ENCODE data around the gene TTC34.

TTC34 gene

DNA sequence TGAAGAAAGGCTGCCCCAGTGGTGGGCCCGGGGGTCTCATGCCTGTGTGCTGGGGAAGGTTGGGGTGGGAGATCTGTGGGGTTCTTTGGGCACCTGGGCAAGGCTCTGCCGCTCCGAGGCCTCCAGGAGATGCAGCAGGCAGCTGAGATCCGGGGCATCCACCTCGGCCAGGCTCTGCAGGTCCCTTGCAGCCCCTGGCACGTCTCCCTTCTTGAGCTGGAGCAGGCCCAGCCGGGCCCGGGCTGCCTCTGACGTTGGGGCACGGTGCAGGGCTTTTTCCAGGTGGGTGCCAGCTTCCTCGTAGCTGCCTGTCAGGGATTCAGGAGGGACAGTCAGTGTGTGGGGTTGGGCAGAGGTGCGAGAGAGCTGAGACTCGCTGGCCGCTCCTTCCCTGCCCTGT is 157.3 kb downstream of the TTC34 start:
- no peak for DNase-seq (ENCODE audit: extremely low read depth, insufficient read length)
- TF ChIP-seq CTCF (IDR thresholded peaks at IDR 0.05; ENCODE audit: insufficient read depth, low read length, poor library complexity, severe bottlenecking) = no peak
- no peaks in the 10 kb centered on the region for H3K27me3 ChIP-seq (replicated peaks; ENCODE audit: control insufficient read depth, insufficient read depth, low read length)
- no peaks in the 10 kb centered on the region for H3K36me3 ChIP-seq (ENCODE audit: control insufficient read depth, insufficient read depth, low read length)
- H3K4me3 ChIP-seq (replicated peaks; ENCODE audit: low read depth, low read length) = no peak overlapping the region

- Histone ChIP-seq H3K4me3 (replicated peaks; ENCODE audit: low read depth, low read length) (0 out of 2 replicates have a peak overlapping the region, but pooled peaks have one; percentile 19), H3K27me3 (replicated peaks; ENCODE audit: control insufficient read depth, insufficient read depth, low read length) (no peaks in the 10 kb centered on the region), H3K36me3 (ENCODE audit: control insufficient read depth, insufficient read depth, low read length) (no peaks in the 10 kb centered on the region)
- TF ChIP-seq CTCF (IDR thresholded peaks at IDR 0.05; ENCODE audit: insufficient read depth, low read length, poor library complexity, severe bottlenecking) = peak; percentile 23
- DNase-seq (ENCODE audit: extremely low read depth, insufficient read length) = no peak
Observed at GRCh38 chr1:2643414-2644077, 157.9 kb downstream of the TTC34 start.

GRCh38 chr1:2642560-2643413 is 158.7 kb downstream of the TTC34 start:
- peak; percentile 89 for DNase-seq (ENCODE audit: extremely low read depth, insufficient read length)
- Histone ChIP-seq H3K4me3 (replicated peaks; ENCODE audit: low read depth, low read length) (peak overlapping the region; percentile 82), H3K36me3 (ENCODE audit: control insufficient read depth, insufficient read depth, low read length) (no peaks in the 10 kb centered on the region), H3K27me3 (replicated peaks; ENCODE audit: control insufficient read depth, insufficient read depth, low read length) (no peaks in the 10 kb centered on the region)
- TF ChIP-seq CTCF (IDR thresholded peaks at IDR 0.05; ENCODE audit: insufficient read depth, low read length, poor library complexity, severe bottlenecking) = no peak

DNA sequence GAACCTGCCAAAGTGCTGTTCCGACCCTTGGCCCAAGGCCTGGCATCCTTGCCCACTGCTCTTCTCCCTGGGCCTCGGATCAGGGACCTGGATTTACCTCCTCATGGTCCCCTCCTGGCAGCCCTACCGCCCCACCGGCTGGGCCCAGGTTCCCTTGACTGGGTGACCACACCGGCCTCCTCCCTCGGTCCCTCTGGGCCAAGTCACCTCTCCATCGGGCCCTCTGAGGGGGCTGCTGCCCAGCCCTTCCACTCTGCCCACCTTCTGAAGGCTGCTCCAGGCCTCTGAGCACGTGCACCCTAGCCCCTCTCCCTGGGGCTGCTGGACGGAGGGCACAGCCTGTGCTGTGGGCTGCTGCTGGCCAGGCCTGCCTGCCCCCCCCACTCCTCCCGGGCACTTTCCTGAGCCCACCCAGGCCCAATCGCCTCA is 159.3 kb downstream of the TTC34 start:
- TF ChIP-seq CTCF (IDR thresholded peaks at IDR 0.05; ENCODE audit: insufficient read depth, low read length, poor library complexity, severe bottlenecking) = no peak
- H3K27me3 ChIP-seq (replicated peaks; ENCODE audit: control insufficient read depth, insufficient read depth, low read length) = no peaks in the 10 kb centered on the region

GRCh38 chr1:2641381-2642130 is 159.9 kb downstream of the TTC34 start:
- peak overlapping the region; percentile 82; the same call in 1 of the 2 replicates for H3K4me3 ChIP-seq (replicated peaks; ENCODE audit: low read depth, low read length)

More for the DNA sequence above, 159.3 kb downstream of the TTC34 start:
- no peak for DNase-seq (ENCODE audit: extremely low read depth, insufficient read length)
- Histone ChIP-seq H3K36me3 (ENCODE audit: control insufficient read depth, insufficient read depth, low read length) (no peaks in the 10 kb centered on the region), H3K4me3 (replicated peaks; ENCODE audit: low read depth, low read length) (peak overlapping the region; percentile 82)

More at GRCh38 chr1:2641381-2642130, 159.9 kb downstream of the TTC34 start:
- H3K27me3 ChIP-seq (replicated peaks; ENCODE audit: control insufficient read depth, insufficient read depth, low read length) = no peaks in the 10 kb centered on the region
- no peak for DNase-seq (ENCODE audit: extremely low read depth, insufficient read length)
- no peaks in the 10 kb centered on the region for H3K36me3 ChIP-seq (ENCODE audit: control insufficient read depth, insufficient read depth, low read length)
- TF ChIP-seq CTCF (IDR thresholded peaks at IDR 0.05; ENCODE audit: insufficient read depth, low read length, poor library complexity, severe bottlenecking) = no peak

Data from GM06990 (cell line).